Esophagus squamous epithelium (tissue), 4 donors: ENCODE data around the gene EPHA6.

ENCODE experiments used
- POLR2A ChIP-seq, 4 donors: fragments of 450-650 bp; IDR thresholded peaks; one replicate each; pipeline ENCODE4 v1.6.1; 2017; ENCODE audit warnings: antibody characterized with exemption in 4 of 4, mild to moderate bottlenecking in 4 of 4, moderate library complexity in 3 of 4
- TF ChIP-seq, protein P1 (sequence below), 6 experiments: fragments of 450-650 bp in 4 of 6; fragments of 200-600 bp in 2 of 6; sonication (generic) in 2 of 6; IDR thresholded peaks; one replicate each; pipeline ENCODE4 v1.5.1; 2016 to 2019; ENCODE audit warnings: antibody characterized with exemption in 6 of 6, mild to moderate bottlenecking in 4 of 6, moderate library complexity in 4 of 6

DNA sequence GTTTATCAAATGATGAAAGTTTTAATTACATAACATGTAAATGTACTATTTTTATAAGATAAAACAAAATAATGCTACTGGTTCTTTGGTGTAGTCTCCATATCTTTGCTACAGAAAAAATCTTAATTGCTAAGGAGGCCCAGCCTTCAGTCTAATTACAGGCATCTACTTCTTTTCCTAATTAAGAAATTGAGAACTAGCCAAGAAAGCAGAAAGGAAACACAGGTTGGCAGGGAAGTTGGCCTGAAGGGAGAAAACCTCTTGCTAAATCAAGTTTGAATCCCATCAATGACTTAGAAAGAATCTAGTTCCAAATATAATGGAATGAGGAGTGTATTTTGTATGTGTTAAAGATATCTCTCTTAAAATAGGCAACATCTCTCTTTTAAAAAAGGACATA is 737.8 kb downstream of the EPHA6 start:
- no peak for TF ChIP-seq POLR2A (IDR thresholded peaks at IDR 0.05)
- TF ChIP-seq, protein P1, sequence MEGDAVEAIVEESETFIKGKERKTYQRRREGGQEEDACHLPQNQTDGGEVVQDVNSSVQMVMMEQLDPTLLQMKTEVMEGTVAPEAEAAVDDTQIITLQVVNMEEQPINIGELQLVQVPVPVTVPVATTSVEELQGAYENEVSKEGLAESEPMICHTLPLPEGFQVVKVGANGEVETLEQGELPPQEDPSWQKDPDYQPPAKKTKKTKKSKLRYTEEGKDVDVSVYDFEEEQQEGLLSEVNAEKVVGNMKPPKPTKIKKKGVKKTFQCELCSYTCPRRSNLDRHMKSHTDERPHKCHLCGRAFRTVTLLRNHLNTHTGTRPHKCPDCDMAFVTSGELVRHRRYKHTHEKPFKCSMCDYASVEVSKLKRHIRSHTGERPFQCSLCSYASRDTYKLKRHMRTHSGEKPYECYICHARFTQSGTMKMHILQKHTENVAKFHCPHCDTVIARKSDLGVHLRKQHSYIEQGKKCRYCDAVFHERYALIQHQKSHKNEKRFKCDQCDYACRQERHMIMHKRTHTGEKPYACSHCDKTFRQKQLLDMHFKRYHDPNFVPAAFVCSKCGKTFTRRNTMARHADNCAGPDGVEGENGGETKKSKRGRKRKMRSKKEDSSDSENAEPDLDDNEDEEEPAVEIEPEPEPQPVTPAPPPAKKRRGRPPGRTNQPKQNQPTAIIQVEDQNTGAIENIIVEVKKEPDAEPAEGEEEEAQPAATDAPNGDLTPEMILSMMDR (IDR thresholded peaks at IDR 0.05), result no peak
